Ectodermal cell (in vitro differentiated cells): ENCODE data around the gene RBMS3.

Experiments
- H3K27ac ChIP-seq: 2 replicates; pipeline ENCODE4 v1.7.0; 2013; ENCODE audit warnings: mild to moderate bottlenecking, low read depth, low read length; ENCODE audit not compliant: insufficient read depth, poor library complexity, severe bottlenecking
- H3K27me3 ChIP-seq: 2 replicates; pipeline ENCODE4 v1.7.0; 2013; ENCODE audit warnings: mild to moderate bottlenecking, low read length; ENCODE audit not compliant: insufficient read depth, control insufficient read depth, poor library complexity, severe bottlenecking
- H3K36me3 ChIP-seq: one replicate; pipeline ENCODE4 v1.7.0; 2013; ENCODE audit warnings: low read length; ENCODE audit not compliant: control insufficient read depth, insufficient read depth
- H3K4me1 ChIP-seq: one replicate; pipeline ENCODE4 v1.7.0; 2013; ENCODE audit warnings: low read length; ENCODE audit not compliant: control insufficient read depth, insufficient read depth
- H3K4me3 ChIP-seq: 2 replicates; pipeline ENCODE4 v1.7.0; 2013; ENCODE audit warnings: low read depth, low read length, control low read depth; ENCODE audit not compliant: insufficient read depth
- H3K9me3 ChIP-seq: 2 replicates; pipeline ENCODE4 v1.7.0; 2013; ENCODE audit warnings: mild to moderate bottlenecking, low read length, moderate library complexity; ENCODE audit not compliant: control insufficient read depth
- WGBS, 2 experiments: methylation state at CpG; one replicate each; pipeline ENCODE4 v1.1.7; 2013; ENCODE audit warnings: missing lambda C conversion rate in 2 of 2; 5-methylcytosine and 5-hydroxymethylcytosine counted together

RBMS3 gene

GRCh38 chr3:29397406-29397805 is 116.5 kb downstream of the RBMS3 start:
- no peaks in the 10 kb centered on the region for H3K9me3 ChIP-seq
- H3K27ac ChIP-seq: no peak overlapping the region

GRCh38 chr3:29398787-29399186 is 117.9 kb downstream of the RBMS3 start:
- Histone ChIP-seq H3K27ac (no peak overlapping the region), H3K36me3 (no peaks in the 10 kb centered on the region), H3K9me3 (no peaks in the 10 kb centered on the region), H3K4me1 (no peaks in the 10 kb centered on the region), H3K27me3 (no peaks in the 10 kb centered on the region), H3K4me3 (no peak overlapping the region)
- WGBS, 2 experiments: 90 to 97% methylated on average over 3 to 4 of the region's 4 CpGs

More at GRCh38 chr3:29397406-29397805, 116.5 kb downstream of the RBMS3 start:
- WGBS, 2 experiments: 78 to 98% methylated on average over 3 of the region's 3 CpGs
- Histone ChIP-seq H3K4me1 (no peaks in the 10 kb centered on the region), H3K36me3 (no peaks in the 10 kb centered on the region), H3K27me3 (no peaks in the 10 kb centered on the region), H3K4me3 (no peak overlapping the region)

DNA sequence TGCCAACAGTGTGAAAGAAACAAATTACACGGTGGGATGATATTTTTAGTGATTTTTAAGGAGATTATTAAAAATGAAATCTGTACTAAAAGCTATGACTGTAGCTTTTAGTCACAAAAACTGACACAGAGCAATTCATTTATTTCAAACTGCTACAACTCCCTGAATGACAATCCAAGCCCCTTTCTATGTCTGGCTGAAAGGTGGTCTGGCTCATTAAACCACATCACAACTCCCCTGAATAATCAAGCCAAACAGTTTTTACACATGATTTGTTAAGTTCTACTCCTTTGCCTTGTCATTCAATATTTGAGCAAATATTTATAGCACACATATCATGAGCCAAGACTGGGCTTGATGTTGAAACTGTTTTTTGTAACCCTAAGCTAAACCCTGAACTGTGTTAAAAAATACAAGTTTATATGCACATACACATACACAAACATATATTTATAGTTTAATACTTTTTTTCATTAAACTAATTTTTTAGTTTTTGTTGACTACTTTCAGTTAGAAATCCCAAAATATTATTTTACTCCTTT is 125.5 kb downstream of the RBMS3 start:
- Histone ChIP-seq H3K9me3 (no peaks in the 10 kb centered on the region), H3K36me3 (no peaks in the 10 kb centered on the region), H3K27me3 (no peaks in the 10 kb centered on the region), H3K4me1 (no peaks in the 10 kb centered on the region), H3K27ac (no peak overlapping the region), H3K4me3 (no peak overlapping the region)
- 90 to 100% methylated on average over 1 of the region's 1 CpG for WGBS, 2 experiments

DNA sequence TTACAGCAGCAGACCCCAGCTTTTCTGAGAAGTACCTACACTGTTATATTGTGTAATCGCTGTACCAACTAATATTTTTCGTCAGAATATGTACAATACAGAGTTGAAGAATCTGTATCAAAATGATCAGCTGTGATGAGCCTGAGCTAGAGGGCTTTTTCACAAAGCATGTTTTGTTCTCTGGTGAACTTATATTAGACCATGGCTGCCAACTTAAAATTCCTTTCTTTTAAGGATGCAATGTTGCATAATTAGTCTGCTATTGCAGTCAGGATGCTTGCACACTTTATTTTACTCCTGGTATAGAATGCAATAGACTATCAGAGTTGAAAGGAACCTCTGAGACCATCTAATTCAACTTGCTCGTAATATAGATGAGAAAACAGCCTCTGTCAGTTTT is 127.8 kb downstream of the RBMS3 start:
- Histone ChIP-seq H3K4me3 (no peak overlapping the region), H3K36me3 (no peaks in the 10 kb centered on the region), H3K27ac (no peak overlapping the region), H3K27me3 (no peaks in the 10 kb centered on the region), H3K4me1 (peaks cover 4% of the 10 kb centered on the region), H3K9me3 (no peaks in the 10 kb centered on the region)
- WGBS, 2 experiments: 99 to 100% methylated on average over 2 to 3 of the region's 3 CpGs

- no peaks in the 10 kb centered on the region for H3K9me3 ChIP-seq
- 97 to 98% methylated on average over 2 of the region's 2 CpGs for WGBS, 2 experiments
- no peak overlapping the region for H3K4me3 ChIP-seq
- H3K27me3 ChIP-seq: no peaks in the 10 kb centered on the region
- H3K4me1 ChIP-seq: peaks cover 4% of the 10 kb centered on the region
- no peak overlapping the region for H3K27ac ChIP-seq
- H3K36me3 ChIP-seq: no peaks in the 10 kb centered on the region
These were observed 128.5 kb downstream of the RBMS3 start for GRCh38 chr3:29409409-29409808.

GRCh38 chr3:29410220-29410619 is 129.3 kb downstream of the RBMS3 start:
- no peak overlapping the region for H3K27ac ChIP-seq
- H3K36me3 ChIP-seq: no peaks in the 10 kb centered on the region
- H3K27me3 ChIP-seq: no peaks in the 10 kb centered on the region
- H3K9me3 ChIP-seq: no peaks in the 10 kb centered on the region
- 90 to 94% methylated on average over 3 of the region's 3 CpGs for WGBS, 2 experiments
- H3K4me1 ChIP-seq: peaks cover 4% of the 10 kb centered on the region
- no peak overlapping the region for H3K4me3 ChIP-seq

DNA sequence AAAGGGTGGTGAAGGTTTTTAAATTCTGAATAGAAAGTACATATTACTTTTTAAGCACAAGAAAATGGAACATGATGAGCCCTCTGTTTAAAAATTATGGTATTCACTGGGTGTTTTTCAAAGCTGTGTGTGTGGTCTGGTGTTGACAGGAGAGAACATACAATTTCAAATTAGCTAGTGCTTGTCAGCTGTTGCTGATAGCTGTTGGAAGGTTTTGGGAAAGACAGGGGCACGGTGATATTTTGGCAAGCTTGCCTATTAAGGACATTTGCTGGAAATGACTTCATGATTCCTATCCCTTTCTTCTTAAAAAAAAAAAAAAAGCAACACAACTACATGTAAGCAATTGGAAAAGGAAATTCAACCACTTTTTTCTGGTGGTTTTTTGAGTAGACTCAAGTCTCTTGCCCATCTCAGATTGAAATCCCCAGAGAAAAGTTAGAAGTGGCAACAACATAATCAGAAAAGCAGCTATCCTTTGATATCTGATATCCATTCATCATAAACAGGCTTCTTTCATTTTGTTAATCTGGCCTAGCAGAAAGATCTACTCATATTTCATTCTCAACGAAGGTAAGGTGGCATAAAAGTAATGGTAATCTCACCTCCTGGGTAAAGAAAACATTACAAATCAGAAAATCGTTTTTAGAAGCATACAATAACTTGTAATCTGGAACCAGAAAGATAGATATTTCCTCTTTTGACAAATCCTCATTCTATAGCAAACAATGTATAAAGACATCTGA is 130.0 kb downstream of the RBMS3 start:
- Histone ChIP-seq H3K36me3 (no peaks in the 10 kb centered on the region), H3K27me3 (no peaks in the 10 kb centered on the region), H3K4me3 (no peak overlapping the region), H3K9me3 (no peaks in the 10 kb centered on the region), H3K4me1 (peaks cover 4% of the 10 kb centered on the region), H3K27ac (no peak overlapping the region)
- 73 to 78% methylated on average over 1 to 3 of the region's 3 CpGs for WGBS, 2 experiments

- Histone ChIP-seq H3K36me3 (no peaks in the 10 kb centered on the region), H3K4me3 (no peak overlapping the region), H3K27ac (no peak overlapping the region), H3K9me3 (no peaks in the 10 kb centered on the region), H3K27me3 (no peaks in the 10 kb centered on the region), H3K4me1 (peaks cover 4% of the 10 kb centered on the region)
- 96 to 100% methylated on average over 1 of the region's 1 CpG for WGBS, 2 experiments
These were observed 131.2 kb downstream of the RBMS3 start for GRCh38 chr3:29412110-29412509.

DNA sequence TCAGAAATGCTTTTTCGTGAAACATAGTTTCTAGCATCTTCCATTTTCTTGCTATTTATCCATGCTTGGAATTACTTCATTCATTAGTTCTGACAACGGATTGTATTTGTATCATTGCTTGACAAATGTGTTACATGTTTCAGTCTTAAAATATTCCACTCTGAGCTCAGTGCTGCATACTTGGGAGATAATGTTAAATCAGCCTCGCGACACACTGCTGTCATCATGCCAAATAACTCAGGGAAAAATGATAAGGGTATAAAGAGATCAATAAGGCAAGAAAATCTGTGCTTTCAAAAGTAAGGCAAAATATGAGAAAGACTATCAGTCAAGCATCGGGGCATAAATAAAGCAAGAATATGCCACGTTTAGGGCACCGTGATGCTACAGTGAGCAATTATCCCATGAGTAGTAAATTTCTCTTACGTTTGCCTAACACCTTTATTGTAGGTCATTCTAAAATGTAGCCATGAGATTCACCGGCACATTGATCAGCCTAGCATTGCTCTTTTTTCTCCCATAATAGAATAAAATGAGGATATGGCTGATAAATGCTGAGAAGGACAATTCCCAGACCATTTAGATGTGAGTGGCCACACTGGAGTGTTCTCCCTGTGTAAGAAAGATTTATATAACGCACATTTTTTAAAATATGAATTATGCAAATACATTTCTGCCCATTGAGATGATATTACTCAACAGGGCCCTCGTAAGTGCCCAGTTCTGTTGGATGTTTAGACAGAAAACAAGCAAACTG is 133.8 kb downstream of the RBMS3 start:
- no peak overlapping the region for H3K27ac ChIP-seq
- 93 to 94% methylated on average over 8 to 11 of the region's 11 CpGs for WGBS, 2 experiments

GRCh38 chr3:29415482-29416223 is 134.8 kb downstream of the RBMS3 start:
- H3K27me3 ChIP-seq: no peaks in the 10 kb centered on the region
- 97 to 98% methylated on average over 3 of the region's 3 CpGs for WGBS, 2 experiments
- peaks cover 4% of the 10 kb centered on the region for H3K4me1 ChIP-seq
- no peak overlapping the region for H3K4me3 ChIP-seq
- no peaks in the 10 kb centered on the region for H3K9me3 ChIP-seq
- no peak overlapping the region for H3K27ac ChIP-seq
- H3K36me3 ChIP-seq: no peaks in the 10 kb centered on the region

More for the DNA sequence above, 133.8 kb downstream of the RBMS3 start:
- no peaks in the 10 kb centered on the region for H3K36me3 ChIP-seq
- no peaks in the 10 kb centered on the region for H3K9me3 ChIP-seq
- no peak overlapping the region for H3K4me3 ChIP-seq
- H3K4me1 ChIP-seq: peaks cover 4% of the 10 kb centered on the region
- no peaks in the 10 kb centered on the region for H3K27me3 ChIP-seq
